Sigmoid colon (tissue), 4 donors: ENCODE results near the gene HAO1.

ENCODE experiments used
- CTCF ChIP-seq, 4 experiments: fragments of 450-650 bp in 3 of 4; fragments of 200-600 bp in 1 of 4; IDR thresholded peaks; one replicate each; pipeline ENCODE4 v1.5.1; 2016 to 2019; ENCODE audit warnings: antibody characterized with exemption in 4 of 4, mild to moderate bottlenecking in 3 of 4, moderate library complexity in 2 of 4
- POLR2A ChIP-seq, 2 donors: fragments of 450-650 bp; IDR thresholded peaks; one replicate each; pipeline ENCODE4 v1.6.1; 2016; ENCODE audit warnings: antibody characterized with exemption in 2 of 2, mild to moderate bottlenecking in 2 of 2, moderate library complexity in 2 of 2
- POLR2AphosphoS5 ChIP-seq, 4 donors: sonication (generic); formaldehyde crosslinking; IDR thresholded peaks; one replicate each; pipeline ENCODE4 v1.6.1; 2017; ENCODE audit warnings: antibody characterized with exemption in 4 of 4

GRCh38 chr20:7893014-7893730, 47.1 kb downstream of the HAO1 start:
- TF ChIP-seq POLR2A (IDR thresholded peaks at IDR 0.05) (no peak), CTCF (IDR thresholded peaks at IDR 0.05) (no peak), POLR2AphosphoS5 (IDR thresholded peaks at IDR 0.05) (no peak)
